Measurements from ENCODE around the gene GATD1.

The GATD1 gene

GRCh38 chr11:786235-787083, 9.2 kb upstream of the GATD1 start:
- peaks cover 0 to 5% (median 2%) of the 10 kb centered on the region in 4 experiments for H3K36me3 ChIP-seq (ENCODE audit: control insufficient read depth in 4 of 4, insufficient read depth in 4 of 4, low read length in 3 of 4)
- DNase-seq = no peak
- peaks cover 0 to 30% (median 9%) of the 10 kb centered on the region in 5 experiments for H3K27me3 ChIP-seq (replicated peaks in 2 of 5; ENCODE audit: control insufficient read depth in 4 of 5, insufficient read depth in 5 of 5, low read length in 4 of 5)
- no peak overlapping the region for H3K27ac ChIP-seq (ENCODE audit: insufficient read depth in 1 of 2, low read depth in 1 of 2, low read length in 2 of 2, poor library complexity in 1 of 2, severe bottlenecking in 2 of 2)
- POLR2A ChIA-PET = no interaction called here
- no peak overlapping the region for H3K4me3 ChIP-seq (ENCODE audit: control insufficient read depth in 1 of 7, extremely low read depth in 1 of 7, insufficient read depth in 4 of 7, low read depth in 2 of 7, low read length in 6 of 7)
- H3K4me1 ChIP-seq (ENCODE audit: control extremely low read depth in 1 of 4, control insufficient read depth in 4 of 4, insufficient read depth in 4 of 4, low read length in 3 of 4) = peaks cover 0 to 12% (median 7%) of the 10 kb centered on the region in 4 experiments
- CTCF ChIA-PET = interaction anchor here (1.1 to 1.7 kb wide), 2 partner anchors 10 kb away, joined by 3 to 5 read pairs; no protein-coding TSS in a partner anchor
- WGBS (ENCODE audit: insufficient coverage) = 94% methylated on average over 21 of the region's 24 CpGs
- no peaks in the 10 kb centered on the region for H3K9me3 ChIP-seq (ENCODE audit: control extremely low read depth in 1 of 5, control insufficient read depth in 4 of 5, insufficient read depth in 2 of 5, low read depth in 1 of 5, low read length in 4 of 5)

DNA sequence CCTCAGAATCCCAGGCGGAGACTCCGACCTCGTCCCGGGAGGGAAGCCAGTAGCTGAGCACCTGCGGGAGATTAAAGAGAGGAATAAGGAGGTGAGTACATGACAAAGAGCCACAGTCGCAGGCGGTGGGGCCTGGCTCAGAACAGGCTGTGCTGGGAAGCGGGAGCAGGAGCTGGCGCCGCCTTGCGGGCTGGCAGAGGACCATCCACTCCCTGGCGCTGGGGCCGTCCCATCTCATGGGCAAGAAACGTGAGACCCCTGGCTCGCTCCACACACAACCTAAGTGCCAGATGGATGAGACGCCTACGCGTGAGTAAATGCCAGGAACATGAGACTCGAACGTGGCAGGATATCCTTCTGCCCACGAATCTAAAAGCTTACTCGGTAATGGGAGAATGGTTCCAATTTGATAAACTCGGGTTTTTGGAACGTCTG, 6.3 kb upstream of the GATD1 start:
- 58% methylated on average over 23 of the region's 24 CpGs for WGBS (ENCODE audit: insufficient coverage)

DNA sequence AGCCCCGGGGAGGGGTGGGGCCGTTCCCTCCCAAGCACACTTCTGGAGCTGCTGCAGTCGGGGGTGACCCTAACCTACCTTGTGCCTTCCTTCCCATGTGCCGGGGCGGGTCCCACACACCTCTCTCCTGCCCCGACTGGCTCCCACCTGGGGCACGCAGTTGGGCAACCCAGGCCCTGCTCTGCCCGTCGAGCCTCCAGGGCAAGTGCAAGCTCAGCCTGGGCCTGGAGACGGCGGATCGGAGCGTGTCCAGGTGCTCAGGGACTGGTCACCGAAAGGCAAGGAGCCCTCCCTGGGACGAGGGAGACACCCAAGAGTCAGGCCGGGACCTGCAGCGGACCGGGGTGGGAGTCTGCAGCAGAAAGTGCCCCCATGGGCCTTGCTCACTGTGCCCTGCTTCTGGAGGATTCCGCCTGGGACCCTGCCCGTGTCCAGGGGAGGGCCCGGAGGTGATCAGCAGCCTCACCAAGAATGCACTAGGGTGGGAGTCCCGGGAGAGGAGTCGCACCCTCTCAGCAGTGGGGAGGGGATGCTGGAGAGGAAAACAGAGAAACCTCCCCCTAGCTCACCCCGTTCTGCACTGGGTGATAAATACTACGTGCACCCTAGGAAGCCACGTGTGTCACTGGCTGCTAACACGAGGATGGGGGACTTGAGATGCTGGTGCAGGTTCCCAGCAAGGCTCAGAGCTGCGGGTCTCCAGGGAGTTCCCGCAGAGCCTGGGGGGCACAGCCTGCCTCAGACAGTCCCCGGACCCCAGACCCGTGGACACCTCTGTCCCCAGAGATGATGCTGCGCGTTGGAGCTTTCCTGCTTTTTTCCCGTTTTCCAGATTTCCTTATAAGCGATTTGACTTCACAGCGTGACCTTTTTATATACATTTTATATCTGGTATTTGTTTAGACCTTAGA, 5.2 kb upstream of the GATD1 start:
- Histone ChIP-seq H3K27me3 (replicated peaks in 2 of 5; ENCODE audit: control insufficient read depth in 4 of 5, insufficient read depth in 5 of 5, low read length in 4 of 5) (no peaks in the 10 kb centered on the region), H3K36me3 (ENCODE audit: control insufficient read depth in 4 of 4, insufficient read depth in 4 of 4, low read length in 3 of 4) (peaks cover 0 to 11% (median 3%) of the 10 kb centered on the region in 4 experiments), H3K27ac (ENCODE audit: insufficient read depth in 1 of 2, low read depth in 1 of 2, low read length in 2 of 2, poor library complexity in 1 of 2, severe bottlenecking in 2 of 2) (no peak overlapping the region), H3K4me1 (ENCODE audit: control extremely low read depth in 1 of 4, control insufficient read depth in 4 of 4, insufficient read depth in 4 of 4, low read length in 3 of 4) (peaks cover 0 to 13% (median 8%) of the 10 kb centered on the region in 4 experiments), H3K4me3 (ENCODE audit: control insufficient read depth in 1 of 7, extremely low read depth in 1 of 7, insufficient read depth in 4 of 7, low read depth in 2 of 7, low read length in 6 of 7) (no peak overlapping the region), H3K9me3 (ENCODE audit: control extremely low read depth in 1 of 5, control insufficient read depth in 4 of 5, insufficient read depth in 2 of 5, low read depth in 1 of 5, low read length in 4 of 5) (no peaks in the 10 kb centered on the region)
- 92% methylated on average over 23 of the region's 36 CpGs for WGBS (ENCODE audit: insufficient coverage)
- DNase-seq = no peak
- ChIA-PET CTCF (interaction anchor here (1.9 kb wide), 1 partner anchor 18 kb away, joined by 5 read pairs; no protein-coding TSS in a partner anchor), POLR2A (no interaction called here)

More for the DNA sequence above, 6.3 kb upstream of the GATD1 start:
- H3K27ac ChIP-seq (ENCODE audit: insufficient read depth in 1 of 2, low read depth in 1 of 2, low read length in 2 of 2, poor library complexity in 1 of 2, severe bottlenecking in 2 of 2) = no peak overlapping the region
- DNase-seq = peak; percentile 57 to 75 (median 64)
- no peak overlapping the region for H3K4me3 ChIP-seq (ENCODE audit: control insufficient read depth in 1 of 7, extremely low read depth in 1 of 7, insufficient read depth in 4 of 7, low read depth in 2 of 7, low read length in 6 of 7)
- ChIA-PET CTCF (interaction anchor here (1.1 to 1.9 kb wide), 3 partner anchors 12 to 29 kb away, joined by 3 to 5 read pairs (median 3); no protein-coding TSS in a partner anchor), POLR2A (no interaction called here)
- H3K36me3 ChIP-seq (ENCODE audit: control insufficient read depth in 4 of 4, insufficient read depth in 4 of 4, low read length in 3 of 4) = peaks cover 0 to 11% (median 3%) of the 10 kb centered on the region in 4 experiments
- peaks cover 0 to 5% (median 0%) of the 10 kb centered on the region in 5 experiments for H3K27me3 ChIP-seq (replicated peaks in 2 of 5; ENCODE audit: control insufficient read depth in 4 of 5, insufficient read depth in 5 of 5, low read length in 4 of 5)
- H3K4me1 ChIP-seq (ENCODE audit: control extremely low read depth in 1 of 4, control insufficient read depth in 4 of 4, insufficient read depth in 4 of 4, low read length in 3 of 4) = peaks cover 0 to 12% (median 9%) of the 10 kb centered on the region in 4 experiments
- no peaks in the 10 kb centered on the region for H3K9me3 ChIP-seq (ENCODE audit: control extremely low read depth in 1 of 5, control insufficient read depth in 4 of 5, insufficient read depth in 2 of 5, low read depth in 1 of 5, low read length in 4 of 5)

- Histone ChIP-seq H3K4me1 (ENCODE audit: control extremely low read depth in 1 of 4, control insufficient read depth in 4 of 4, insufficient read depth in 4 of 4, low read length in 3 of 4) (peaks cover 0 to 25% (median 19%) of the 10 kb centered on the region in 4 experiments), H3K27me3 (replicated peaks in 2 of 5; ENCODE audit: control insufficient read depth in 4 of 5, insufficient read depth in 5 of 5, low read length in 4 of 5) (no peaks in the 10 kb centered on the region), H3K36me3 (ENCODE audit: control insufficient read depth in 4 of 4, insufficient read depth in 4 of 4, low read length in 3 of 4) (peaks cover 0 to 11% (median 3%) of the 10 kb centered on the region in 4 experiments), H3K9me3 (ENCODE audit: control extremely low read depth in 1 of 5, control insufficient read depth in 4 of 5, insufficient read depth in 2 of 5, low read depth in 1 of 5, low read length in 4 of 5) (no peaks in the 10 kb centered on the region), H3K27ac (ENCODE audit: insufficient read depth in 1 of 2, low read depth in 1 of 2, low read length in 2 of 2, poor library complexity in 1 of 2, severe bottlenecking in 2 of 2) (no peak overlapping the region), H3K4me3 (ENCODE audit: control insufficient read depth in 1 of 7, extremely low read depth in 1 of 7, insufficient read depth in 4 of 7, low read depth in 2 of 7, low read length in 6 of 7) (no peak overlapping the region)
- WGBS (ENCODE audit: insufficient coverage) = 97% methylated on average over 16 of the region's 16 CpGs
- no peak for DNase-seq
- CTCF ChIA-PET = interaction anchor here (0.9 kb wide), 1 partner anchor 16 kb away, joined by 3 read pairs; no protein-coding TSS in a partner anchor
- POLR2A ChIA-PET = no interaction called here
Measured at GRCh38 chr11:779955-780532, 2.8 kb upstream of the GATD1 start.

GRCh38 chr11:778976-779954, 2.0 kb upstream of the GATD1 start:
- Histone ChIP-seq H3K36me3 (ENCODE audit: control insufficient read depth in 4 of 4, insufficient read depth in 4 of 4, low read length in 3 of 4) (peaks cover 0 to 16% (median 3%) of the 10 kb centered on the region in 4 experiments), H3K9me3 (ENCODE audit: control extremely low read depth in 1 of 5, control insufficient read depth in 4 of 5, insufficient read depth in 2 of 5, low read depth in 1 of 5, low read length in 4 of 5) (no peaks in the 10 kb centered on the region), H3K27ac (ENCODE audit: insufficient read depth in 1 of 2, low read depth in 1 of 2, low read length in 2 of 2, poor library complexity in 1 of 2, severe bottlenecking in 2 of 2) (no peak overlapping the region), H3K4me1 (ENCODE audit: control extremely low read depth in 1 of 4, control insufficient read depth in 4 of 4, insufficient read depth in 4 of 4, low read length in 3 of 4) (peaks cover 0 to 25% (median 20%) of the 10 kb centered on the region in 4 experiments), H3K27me3 (replicated peaks in 2 of 5; ENCODE audit: control insufficient read depth in 4 of 5, insufficient read depth in 5 of 5, low read length in 4 of 5) (no peaks in the 10 kb centered on the region), H3K4me3 (ENCODE audit: control insufficient read depth in 1 of 7, extremely low read depth in 1 of 7, insufficient read depth in 4 of 7, low read depth in 2 of 7, low read length in 6 of 7) (no peak overlapping the region)
- ChIA-PET CTCF (interaction anchor here (0.9 to 1.3 kb wide), 4 partner anchors 15 to 69 kb away, joined by 3 read pairs; no protein-coding TSS in a partner anchor), POLR2A (no interaction called here)
- DNase-seq = no peak
- WGBS (ENCODE audit: insufficient coverage) = 96% methylated on average over 18 of the region's 23 CpGs

All from common myeloid progenitor, CD34-positive (primary cell).